A673 (cell line): ENCODE data around the gene GGT5. TPM values are rescaled to one million over a fixed set of nuclear protein-coding genes. Genes with fewer than 3 reads are reported as not detected.

ENCODE experiments used
- BruUV-seq: library from RNA; stranded (reverse); fragments of 400-500 nt; replicated peaks from 2 replicates; lab custom pipeline; 2021; lab: Mats Ljungman, UMichigan
- CTCF ChIA-PET: fragments of 300-600 bp; sonication (Branson Sonifier 250); formaldehyde crosslinking; loops from one replicate; lab custom pipeline; 2022; ENCODE audit warnings: antibody characterized with exemption; lab: Charles Lee
- POLR2A ChIA-PET: fragments of 300-600 bp; sonication (Branson Sonifier 250); formaldehyde crosslinking; loops from one replicate; lab custom pipeline; 2022; ENCODE audit warnings: antibody characterized with exemption; ENCODE audit not compliant: low non-redundant PET; lab: Charles Lee
- DNase-seq: peaks from one replicate; pipeline ENCODE4 v3.0.0-alpha.2; 2015; ENCODE audit warnings: low spot score
- H3K27ac ChIP-seq: fragments of 200-600 bp; sonication (generic); 2 replicates; pipeline ENCODE4 v1.5.1; 2016; ENCODE audit warnings: mixed run types, low read depth, mild to moderate bottlenecking, mixed read lengths, antibody characterized with exemption, low read length; ENCODE audit not compliant: poor library complexity, severe bottlenecking
- H3K27me3 ChIP-seq: fragments of 200-600 bp; sonication (generic); replicated peaks from 2 replicates; pipeline ENCODE4 v1.6.1; 2017; ENCODE audit warnings: mixed run types, low read depth, mild to moderate bottlenecking, mixed read lengths, antibody characterized with exemption, low read length; ENCODE audit not compliant: insufficient read depth, poor library complexity
- H3K36me3 ChIP-seq: fragments of 200-600 bp; sonication (generic); 2 replicates; pipeline ENCODE4 v1.6.1; 2016; ENCODE audit warnings: mixed run types, mild to moderate bottlenecking, mixed read lengths, antibody characterized with exemption, low read length; ENCODE audit not compliant: insufficient read depth, poor library complexity, severe bottlenecking
- H3K4me1 ChIP-seq: fragments of 200-600 bp; sonication (generic); 2 replicates; pipeline ENCODE4 v1.6.1; 2017; ENCODE audit warnings: mixed run types, mild to moderate bottlenecking, mixed read lengths, antibody characterized with exemption, low read length; ENCODE audit not compliant: insufficient read depth, poor library complexity, severe bottlenecking
- H3K4me3 ChIP-seq: fragments of 200-600 bp; sonication (generic); 2 replicates; pipeline ENCODE4 v1.5.1; 2016; ENCODE audit warnings: low read depth, mixed run types, mild to moderate bottlenecking, mixed read lengths, low read length; ENCODE audit not compliant: poor library complexity, severe bottlenecking
- H3K9me3 ChIP-seq: fragments of 200-600 bp; sonication (generic); 2 replicates; pipeline ENCODE4 v1.6.1; 2016; ENCODE audit warnings: mixed run types, low read depth, mild to moderate bottlenecking, mixed read lengths, antibody characterized with exemption, low read length; ENCODE audit not compliant: poor library complexity, severe bottlenecking
- EZH2 ChIP-seq: fragments of 200-600 bp; sonication (generic); IDR thresholded peaks from 2 replicates; pipeline ENCODE4 v1.6.1; 2017; ENCODE audit warnings: borderline replicate concordance, low read depth, mild to moderate bottlenecking, mixed read lengths, antibody characterized with exemption, low read length; ENCODE audit not compliant: poor library complexity, severe bottlenecking
- intact Hi-C: fragments of 100-400 bp; cut with micrococcal nuclease; formaldehyde crosslinking; loops from one replicate; pipeline ENCODE4 v1.10.0; 2022; ENCODE audit not compliant: unreplicated experiment
- total RNA-seq: library from RNA; stranded (reverse); gene quantifications from 2 replicates; pipeline ENCODE4 v1.2.3, GENCODE V29; 2021
- TF ChIP-seq, protein P1 (sequence below): fragments of 300-800, 200-600 bp; sonication (generic); conservative IDR thresholded peaks from 2 replicates; pipeline ENCODE4 v1.5.1; 2017; ENCODE audit warnings: low read depth, mild to moderate bottlenecking, antibody characterized with exemption, low read length, moderate library complexity, mixed read lengths

The GGT5 gene
- total RNA-seq, 1 experiment from 2014 or later, result not detected

- Histone ChIP-seq H3K36me3 (peaks cover 3% of the 10 kb centered on the region), H3K27ac (no peak within 1 kb of the TSS), H3K4me1 (no peaks in the 10 kb centered on the region), H3K4me3 (no peak within 1 kb of the TSS), H3K9me3 (no peaks in the 10 kb centered on the region), H3K27me3 (no peaks in the 10 kb centered on the region)
- no peak for DNase-seq
- intact Hi-C loops, result no loop called here
- ChIA-PET POLR2A (no interaction called here), CTCF (no interaction called here)
- no TSS peak for BruUV-seq
- TF ChIP-seq, protein P1, sequence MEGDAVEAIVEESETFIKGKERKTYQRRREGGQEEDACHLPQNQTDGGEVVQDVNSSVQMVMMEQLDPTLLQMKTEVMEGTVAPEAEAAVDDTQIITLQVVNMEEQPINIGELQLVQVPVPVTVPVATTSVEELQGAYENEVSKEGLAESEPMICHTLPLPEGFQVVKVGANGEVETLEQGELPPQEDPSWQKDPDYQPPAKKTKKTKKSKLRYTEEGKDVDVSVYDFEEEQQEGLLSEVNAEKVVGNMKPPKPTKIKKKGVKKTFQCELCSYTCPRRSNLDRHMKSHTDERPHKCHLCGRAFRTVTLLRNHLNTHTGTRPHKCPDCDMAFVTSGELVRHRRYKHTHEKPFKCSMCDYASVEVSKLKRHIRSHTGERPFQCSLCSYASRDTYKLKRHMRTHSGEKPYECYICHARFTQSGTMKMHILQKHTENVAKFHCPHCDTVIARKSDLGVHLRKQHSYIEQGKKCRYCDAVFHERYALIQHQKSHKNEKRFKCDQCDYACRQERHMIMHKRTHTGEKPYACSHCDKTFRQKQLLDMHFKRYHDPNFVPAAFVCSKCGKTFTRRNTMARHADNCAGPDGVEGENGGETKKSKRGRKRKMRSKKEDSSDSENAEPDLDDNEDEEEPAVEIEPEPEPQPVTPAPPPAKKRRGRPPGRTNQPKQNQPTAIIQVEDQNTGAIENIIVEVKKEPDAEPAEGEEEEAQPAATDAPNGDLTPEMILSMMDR, result no peak
- TF ChIP-seq EZH2, result no peak
Measured at GRCh38 chr22:24181088-24181995, 63.5 kb downstream of the GGT5 start, which contains the start of gene SUSD2. SUSD2 (plus strand) TSS chr22:24181487; CDS start chr22:24181520, 33 bp downstream.

- TF ChIP-seq, protein P1, result no peak
- H3K4me1 ChIP-seq, result no peaks in the 10 kb centered on the region
- no TSS peak for BruUV-seq
- H3K27me3 ChIP-seq, result no peaks in the 10 kb centered on the region
- POLR2A ChIA-PET, result no interaction called here
- H3K36me3 ChIP-seq, result peaks cover 3% of the 10 kb centered on the region
- no peak overlapping the region for H3K4me3 ChIP-seq
- DNase-seq, result no peak
- CTCF ChIA-PET, result no interaction called here
- no peaks in the 10 kb centered on the region for H3K9me3 ChIP-seq
- H3K27ac ChIP-seq, result no peak overlapping the region
- intact Hi-C loops, result no loop called here
Measured at GRCh38 chr22:24180316-24181087, 64.4 kb downstream of the GGT5 start.

- no peak for TF ChIP-seq EZH2
- TF ChIP-seq, protein P1, result no peak
- no peak overlapping the region for H3K4me3 ChIP-seq
- DNase-seq, result no peak
- ChIA-PET CTCF (interaction anchor here (0.6 to 0.8 kb wide), 3 partner anchors 39 to 317 kb away, joined by 3 to 11 read pairs (median 5); no protein-coding TSS in a partner anchor), POLR2A (no interaction called here)
- no peaks in the 10 kb centered on the region for H3K4me1 ChIP-seq
- peaks cover 3% of the 10 kb centered on the region for H3K36me3 ChIP-seq
- intact Hi-C loops, result loop anchor here (10.0 kb wide), 1 partner anchor 225 kb away; no protein-coding TSS in a partner anchor
- no TSS peak for BruUV-seq
- H3K9me3 ChIP-seq, result no peaks in the 10 kb centered on the region
- no peak overlapping the region for H3K27ac ChIP-seq
- H3K27me3 ChIP-seq, result no peaks in the 10 kb centered on the region
Measured at GRCh38 chr22:24179478-24180210, 65.2 kb downstream of the GGT5 start.
